ENCODE results near the gene CASP8AP2.
"Not testable (repeated sequence)": the region's sequence is repeated elsewhere in the genome, so short reads cannot be mapped to it uniquely, and the experiment has no call there.

Gene CASP8AP2

GRCh38 chr6:89895276-89895874 lies 65.7 kb downstream of the CASP8AP2 start:
- TF ChIP-seq CTCF (IDR thresholded peaks at IDR 0.05; ENCODE audit: low read depth, low read length, missing control alignments): no peak
- peak; percentile 76 for DNase-seq
- in situ Hi-C loops (cut with HindIII; ENCODE audit: low pct_ligation_motif_present, low sequenced_read_pairs): no loop called here
- no peak overlapping the region for H3K27ac ChIP-seq
- no peaks in the 10 kb centered on the region for H3K36me3 ChIP-seq (replicated peaks)
- H3K27me3 ChIP-seq (replicated peaks): peaks cover 3% of the 10 kb centered on the region
- H3K4me3 ChIP-seq (ENCODE audit: low read depth, low read length): no peak overlapping the region

GRCh38 chr6:89910001-89910901 lies 80.6 kb downstream of the CASP8AP2 start:
- H3K36me3 ChIP-seq (replicated peaks); H3K4me3 ChIP-seq (ENCODE audit: low read depth, low read length); H3K27ac ChIP-seq; H3K27me3 ChIP-seq (replicated peaks); DNase-seq; in situ Hi-C loops (cut with HindIII; ENCODE audit: low pct_ligation_motif_present, low sequenced_read_pairs): not testable (repeated sequence)

- no peaks in the 10 kb centered on the region for H3K36me3 ChIP-seq (replicated peaks)
- no peak overlapping the region for H3K4me3 ChIP-seq (ENCODE audit: low read depth, low read length)
- TF ChIP-seq CTCF (IDR thresholded peaks at IDR 0.05; ENCODE audit: low read depth, low read length, missing control alignments): no peak
- H3K27ac ChIP-seq: no peak overlapping the region
- in situ Hi-C loops (cut with HindIII; ENCODE audit: low pct_ligation_motif_present, low sequenced_read_pairs): no loop called here
- H3K27me3 ChIP-seq (replicated peaks): no peaks in the 10 kb centered on the region
- DNase-seq: no peak
Observed at GRCh38 chr6:89910902-89911240, 81.2 kb downstream of the CASP8AP2 start.

- in situ Hi-C loops (cut with HindIII; ENCODE audit: low pct_ligation_motif_present, low sequenced_read_pairs): no loop called here
- H3K36me3 ChIP-seq (replicated peaks): no peaks in the 10 kb centered on the region
- H3K4me3 ChIP-seq (ENCODE audit: low read depth, low read length): no peak overlapping the region
Observed at GRCh38 chr6:89916136-89916920, 86.6 kb downstream of the CASP8AP2 start.

GRCh38 chr6:89917216-89917615 lies 87.5 kb downstream of the CASP8AP2 start:
- no peak for TF ChIP-seq CTCF (IDR thresholded peaks at IDR 0.05; ENCODE audit: low read depth, low read length, missing control alignments)

More at GRCh38 chr6:89916136-89916920, 86.6 kb downstream of the CASP8AP2 start:
- no peak overlapping the region for H3K27ac ChIP-seq
- no peaks in the 10 kb centered on the region for H3K27me3 ChIP-seq (replicated peaks)
- no peak for DNase-seq
- TF ChIP-seq CTCF (IDR thresholded peaks at IDR 0.05; ENCODE audit: low read depth, low read length, missing control alignments): no peak

GRCh38 chr6:89917801-89918366 lies 88.2 kb downstream of the CASP8AP2 start:
- in situ Hi-C loops (cut with HindIII; ENCODE audit: low pct_ligation_motif_present, low sequenced_read_pairs): no loop called here
- H3K36me3 ChIP-seq (replicated peaks): no peaks in the 10 kb centered on the region
- H3K27me3 ChIP-seq (replicated peaks): no peaks in the 10 kb centered on the region
- no peak overlapping the region for H3K27ac ChIP-seq
- TF ChIP-seq CTCF (IDR thresholded peaks at IDR 0.05; ENCODE audit: low read depth, low read length, missing control alignments): no peak
- no peak for DNase-seq
- H3K4me3 ChIP-seq (ENCODE audit: low read depth, low read length): no peak overlapping the region

More at GRCh38 chr6:89917216-89917615, 87.5 kb downstream of the CASP8AP2 start:
- H3K36me3 ChIP-seq (replicated peaks): no peaks in the 10 kb centered on the region
- DNase-seq: no peak
- no peak overlapping the region for H3K27ac ChIP-seq
- in situ Hi-C loops (cut with HindIII; ENCODE audit: low pct_ligation_motif_present, low sequenced_read_pairs): no loop called here
- H3K27me3 ChIP-seq (replicated peaks): no peaks in the 10 kb centered on the region
- no peak overlapping the region for H3K4me3 ChIP-seq (ENCODE audit: low read depth, low read length)
